BE2C (cell line): Measurements from ENCODE around the gene RPS6KA1.

Experiments
- DNase-seq: peaks from one replicate; pipeline ENCODE4 v3.0.0-alpha.2; 2020
- H3K27me3 ChIP-seq: fragments of 250-450 bp; sonication (Bioruptor Pico); 2 replicates; pipeline ENCODE4 v1.5.1; 2020; ENCODE audit warnings: mild to moderate bottlenecking
- H3K36me3 ChIP-seq: fragments of 250-450 bp; sonication (Bioruptor Pico); 2 replicates; pipeline ENCODE4 v1.5.1; 2020; ENCODE audit warnings: mild to moderate bottlenecking
- H3K4me1 ChIP-seq: fragments of 250-450 bp; sonication (Bioruptor Pico); 2 replicates; pipeline ENCODE4 v1.5.1; 2020
- H3K4me3 ChIP-seq: 2 replicates; pipeline ENCODE4 v1.5.1; 2011; ENCODE audit warnings: low read depth, low read length
- H3K9me3 ChIP-seq: fragments of 250-450 bp; sonication (Bioruptor Pico); 2 replicates; pipeline ENCODE4 v1.5.1; 2020
- CTCF ChIP-seq: IDR thresholded peaks from 2 replicates; pipeline ENCODE4 v1.5.1; 2012; ENCODE audit warnings: mild to moderate bottlenecking, low read depth, low read length

The RPS6KA1 gene

GRCh38 chr1:26529405-26529654 is 231 bp upstream of the RPS6KA1 start:
- no peaks in the 10 kb centered on the region for H3K27me3 ChIP-seq
- H3K9me3 ChIP-seq = no peaks in the 10 kb centered on the region
- H3K4me1 ChIP-seq = no peaks in the 10 kb centered on the region
- no peaks in the 10 kb centered on the region for H3K36me3 ChIP-seq
- no peak for DNase-seq
- no peak for TF ChIP-seq CTCF
- peak overlapping the region; percentile 56 for H3K4me3 ChIP-seq

- no peaks in the 10 kb centered on the region for H3K36me3 ChIP-seq
- no peak for DNase-seq
- H3K4me1 ChIP-seq = no peaks in the 10 kb centered on the region
- no peak for TF ChIP-seq CTCF
- no peaks in the 10 kb centered on the region for H3K27me3 ChIP-seq
- no peaks in the 10 kb centered on the region for H3K9me3 ChIP-seq
- peak overlapping the region; percentile 50 for H3K4me3 ChIP-seq
Measured at GRCh38 chr1:26530410-26530894, 891 bp downstream of the RPS6KA1 start.

- Histone ChIP-seq H3K27me3 (no peaks in the 10 kb centered on the region), H3K36me3 (no peaks in the 10 kb centered on the region), H3K9me3 (no peaks in the 10 kb centered on the region), H3K4me1 (no peaks in the 10 kb centered on the region), H3K4me3 (no peak overlapping the region)
- no peak for TF ChIP-seq CTCF
- no peak for DNase-seq
Measured at GRCh38 chr1:26530895-26531598, 1.5 kb downstream of the RPS6KA1 start.

GRCh38 chr1:26531651-26532131 is 2.1 kb downstream of the RPS6KA1 start:
- no peaks in the 10 kb centered on the region for H3K9me3 ChIP-seq
- no peaks in the 10 kb centered on the region for H3K36me3 ChIP-seq
- DNase-seq = no peak
- H3K4me3 ChIP-seq = no peak overlapping the region
- no peaks in the 10 kb centered on the region for H3K27me3 ChIP-seq
- no peaks in the 10 kb centered on the region for H3K4me1 ChIP-seq
- TF ChIP-seq CTCF = no peak

GRCh38 chr1:26533951-26534509 is 4.5 kb downstream of the RPS6KA1 start:
- DNase-seq = no peak
- no peaks in the 10 kb centered on the region for H3K4me1 ChIP-seq
- TF ChIP-seq CTCF = no peak
- H3K9me3 ChIP-seq = no peaks in the 10 kb centered on the region
- H3K27me3 ChIP-seq = no peaks in the 10 kb centered on the region
- no peaks in the 10 kb centered on the region for H3K36me3 ChIP-seq
- H3K4me3 ChIP-seq = no peak overlapping the region

- H3K4me3 ChIP-seq = no peak overlapping the region
- no peaks in the 10 kb centered on the region for H3K36me3 ChIP-seq
- no peaks in the 10 kb centered on the region for H3K27me3 ChIP-seq
- no peaks in the 10 kb centered on the region for H3K9me3 ChIP-seq
- no peak for DNase-seq
- no peak for TF ChIP-seq CTCF
- no peaks in the 10 kb centered on the region for H3K4me1 ChIP-seq
Measured at GRCh38 chr1:26535201-26535600, 5.6 kb downstream of the RPS6KA1 start.
